ENCODE results near the gene RAB36. TPM values are rescaled to one million over a fixed set of nuclear protein-coding genes. Genes with fewer than 3 reads are reported as not detected.

RAB36 gene
- total RNA-seq, 1 donor from 2014 or later, result 3.5 TPM

DNA sequence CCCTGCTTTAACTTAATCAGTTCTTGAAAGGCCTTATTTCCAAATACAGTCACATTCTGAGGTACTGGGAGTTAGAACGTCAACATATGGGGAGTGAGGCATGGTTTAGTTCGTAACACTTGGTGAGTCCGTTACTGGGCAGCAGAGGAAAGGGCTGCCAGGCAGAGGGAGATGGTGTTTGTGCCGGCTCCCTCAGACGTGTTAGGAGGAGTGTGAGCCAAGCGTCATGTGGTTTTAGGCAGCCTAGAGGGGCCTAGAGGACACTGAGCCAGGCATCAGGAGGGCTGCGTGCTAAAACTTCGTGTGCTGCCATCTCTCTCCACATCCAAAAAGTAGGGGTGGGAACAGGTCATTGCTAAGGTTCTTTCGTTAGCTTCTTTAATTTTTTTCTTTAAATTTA, 45.2 kb downstream of the RAB36 start:
- H3K4me3 ChIP-seq (ENCODE audit: low read depth, low read length), result no peak overlapping the region
- TF ChIP-seq CTCF (conservative IDR thresholded peaks at IDR 0.05; ENCODE audit: low read depth, low read length), result no peak
- no peak for DNase-seq (ENCODE audit: low read depth)

DNA sequence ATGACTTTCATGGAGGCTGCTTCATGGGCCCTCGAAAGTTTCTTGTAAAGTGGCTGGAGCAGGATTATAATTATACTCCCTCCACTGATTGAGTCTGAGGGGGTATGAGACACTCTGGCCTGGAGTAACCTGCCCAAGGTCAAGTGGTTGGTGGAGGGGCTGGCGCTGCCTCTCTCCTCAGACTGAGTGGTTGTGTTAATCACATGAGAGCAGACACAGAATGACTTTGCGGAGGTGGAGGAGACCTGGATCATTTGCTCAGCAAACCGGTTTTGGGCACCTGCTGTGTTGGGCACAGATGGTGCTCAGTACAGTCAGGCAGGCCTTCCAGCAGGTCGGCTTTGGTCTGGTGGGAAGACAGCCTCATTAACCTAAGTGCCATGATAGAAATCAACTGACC, 46.9 kb downstream of the RAB36 start:
- DNase-seq (ENCODE audit: low read depth), result no peak
- TF ChIP-seq CTCF (conservative IDR thresholded peaks at IDR 0.05; ENCODE audit: low read depth, low read length), result no peak
- no peak overlapping the region for H3K4me3 ChIP-seq (ENCODE audit: low read depth, low read length)

- TF ChIP-seq CTCF (conservative IDR thresholded peaks at IDR 0.05; ENCODE audit: low read depth, low read length), result no peak
- no peak overlapping the region for H3K4me3 ChIP-seq (ENCODE audit: low read depth, low read length)
- DNase-seq (ENCODE audit: low read depth), result no peak
These were observed 47.3 kb downstream of the RAB36 start for GRCh38 chr22:23192558-23192957.

DNA sequence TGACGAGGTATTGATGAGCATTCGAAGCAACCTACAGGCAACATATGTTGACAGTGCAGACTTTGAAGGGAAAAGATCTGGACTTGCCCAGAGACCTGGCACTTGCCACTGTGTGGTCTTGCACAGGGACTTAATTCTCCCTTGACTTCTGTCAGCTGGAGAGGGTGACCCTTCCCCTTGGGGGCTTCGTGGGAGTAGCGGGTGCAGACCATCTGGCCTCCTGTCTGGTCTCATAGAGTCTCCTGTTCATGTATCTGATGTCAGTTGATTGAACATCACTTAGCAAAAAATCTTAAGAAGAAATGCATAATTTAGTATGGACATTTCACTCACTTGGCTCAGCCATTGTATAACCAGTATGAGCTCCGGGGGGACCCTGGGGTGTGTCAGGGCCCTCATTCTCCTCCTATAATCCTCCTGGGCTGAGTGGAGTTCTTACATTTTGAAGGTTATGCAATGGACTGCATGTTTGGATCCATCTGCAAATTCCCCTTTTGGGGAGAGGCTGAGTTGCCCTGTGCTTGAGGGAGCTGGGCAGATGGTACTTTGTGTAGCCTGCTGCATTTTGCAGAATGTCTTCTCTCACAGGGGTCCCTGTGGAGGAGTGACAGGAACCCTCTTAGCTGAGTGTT, 48.0 kb downstream of the RAB36 start:
- no peak for TF ChIP-seq CTCF (conservative IDR thresholded peaks at IDR 0.05; ENCODE audit: low read depth, low read length)
- H3K4me3 ChIP-seq (ENCODE audit: low read depth, low read length), result no peak overlapping the region
- DNase-seq (ENCODE audit: low read depth), result no peak

GRCh38 chr22:23193882-23194281, 48.6 kb downstream of the RAB36 start:
- DNase-seq (ENCODE audit: low read depth), result no peak
- no peak overlapping the region for H3K4me3 ChIP-seq (ENCODE audit: low read depth, low read length)
- TF ChIP-seq CTCF (conservative IDR thresholded peaks at IDR 0.05; ENCODE audit: low read depth, low read length), result no peak

DNA sequence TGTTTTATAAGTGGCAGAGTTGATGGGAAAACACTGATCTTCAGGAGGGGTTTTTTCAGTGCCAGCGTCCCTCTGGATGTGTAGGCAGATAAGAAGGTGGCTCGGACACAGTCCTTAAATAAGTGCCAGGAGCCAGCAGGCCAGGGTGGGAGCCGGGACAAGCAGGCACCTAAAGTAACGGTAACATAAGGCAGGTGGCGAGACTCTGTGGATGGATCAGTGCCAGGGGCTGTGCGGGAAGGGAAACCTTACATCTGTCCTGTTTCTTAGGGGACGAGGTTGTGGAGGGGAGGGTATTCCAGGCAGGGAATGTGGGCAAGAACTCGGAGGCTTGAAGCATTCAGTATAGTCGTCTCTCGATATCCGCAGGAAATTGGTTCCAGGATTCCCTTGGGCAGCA, 50.9 kb downstream of the RAB36 start:
- TF ChIP-seq CTCF (conservative IDR thresholded peaks at IDR 0.05; ENCODE audit: low read depth, low read length), result no peak
- H3K4me3 ChIP-seq (ENCODE audit: low read depth, low read length), result no peak overlapping the region
- DNase-seq (ENCODE audit: low read depth), result no peak

- no peak for TF ChIP-seq CTCF (conservative IDR thresholded peaks at IDR 0.05; ENCODE audit: low read depth, low read length)
- no peak for DNase-seq (ENCODE audit: low read depth)
- no peak overlapping the region for H3K4me3 ChIP-seq (ENCODE audit: low read depth, low read length)
These were observed 52.6 kb downstream of the RAB36 start for GRCh38 chr22:23197836-23198235.

Measured in epithelial cell of proximal tubule (primary cell).